ENCODE measurements around the gene DNM3. TPM values are rescaled to one million over a fixed set of nuclear protein-coding genes. Genes with fewer than 3 reads are reported as not detected.

Gene DNM3
- total and polyA plus RNA-seq, 10 of the 15 experiments (the other 5 are each of a cell fraction or from before 2014, with no cell fraction given): 0.03 to 1.5 (median 0.08) TPM; not detected in 3

GRCh38 chr1:172352435-172352834, 511.1 kb downstream of the DNM3 start:
- no peaks in the 10 kb centered on the region for H3K79me2 ChIP-seq (ENCODE audit: control insufficient read depth, insufficient read depth, low read length)
- BruUV-seq (replicated peaks): no TSS peak
- no peaks in the 10 kb centered on the region for H3K36me3 ChIP-seq (ENCODE audit: control insufficient read depth in 2 of 2, insufficient read depth in 2 of 2, low read length in 1 of 2)
- in situ Hi-C loops (cut with MboI) (no loop called here), intact Hi-C loops (cut with micrococcal nuclease; ENCODE audit: unreplicated experiment) (loop anchor here (10.0 kb wide), 1 partner anchor 748 kb away; no protein-coding TSS in a partner anchor)
- peaks cover 13% of the 10 kb centered on the region for H3K9me3 ChIP-seq (replicated peaks; ENCODE audit: control insufficient read depth, insufficient read depth, low read length)
- ChIA-PET POLR2A (interaction anchor here (1.2 to 4.8 kb wide), 3 partner anchors 9 to 40 kb away, joined by 3 to 36 read pairs (median 3); no protein-coding TSS in a partner anchor), SMC1A (ENCODE audit: uncharacterized antibody, unreplicated experiment) (interaction anchor here (1.0 to 15.3 kb wide), 10 partner anchors 8 to 262 kb away, joined by 3 to 489 read pairs (median 8); no protein-coding TSS in a partner anchor), RAD21 (ENCODE audit: unreplicated experiment) (interaction anchor here (1.0 to 13.2 kb wide), 5 partner anchors 11 to 171 kb away, joined by 3 to 407 read pairs (median 7); no protein-coding TSS in a partner anchor), CTCF (interaction anchor here (1.3 to 1.7 kb wide), 2 partner anchors 17 to 48 kb away, joined by 5 to 10 read pairs; no protein-coding TSS in a partner anchor)
- no peak overlapping the region for H3K27ac ChIP-seq (ENCODE audit: control insufficient read depth, insufficient read depth)
- peaks cover 10% of the 10 kb centered on the region for H3K4me1 ChIP-seq (ENCODE audit: control insufficient read depth, insufficient read depth, low read length)
- no peaks in the 10 kb centered on the region for H4K20me1 ChIP-seq (ENCODE audit: control insufficient read depth, insufficient read depth)
- H3K4me3 ChIP-seq: no peak overlapping the region
- peak; percentile 16; the same call in 1 of the 3 replicates for ATAC-seq
- no peaks in the 10 kb centered on the region for H3K27me3 ChIP-seq (replicated peaks in 1 of 2; ENCODE audit: control insufficient read depth in 2 of 2, insufficient read depth in 2 of 2, low read length in 1 of 2)
- no peak overlapping the region for H3K4me2 ChIP-seq (ENCODE audit: control insufficient read depth, insufficient read depth)
- no peak overlapping the region for H2AFZ ChIP-seq (ENCODE audit: control insufficient read depth, low read depth, low read length)
- TF ChIP-seq LARP7 (IDR thresholded peaks at IDR 0.05): no peak
- no peak for TF ChIP-seq SRF (IDR thresholded peaks at IDR 0.05; ENCODE audit: low read depth in 2 of 2, low read length in 2 of 2)
- TF ChIP-seq, protein P1, sequence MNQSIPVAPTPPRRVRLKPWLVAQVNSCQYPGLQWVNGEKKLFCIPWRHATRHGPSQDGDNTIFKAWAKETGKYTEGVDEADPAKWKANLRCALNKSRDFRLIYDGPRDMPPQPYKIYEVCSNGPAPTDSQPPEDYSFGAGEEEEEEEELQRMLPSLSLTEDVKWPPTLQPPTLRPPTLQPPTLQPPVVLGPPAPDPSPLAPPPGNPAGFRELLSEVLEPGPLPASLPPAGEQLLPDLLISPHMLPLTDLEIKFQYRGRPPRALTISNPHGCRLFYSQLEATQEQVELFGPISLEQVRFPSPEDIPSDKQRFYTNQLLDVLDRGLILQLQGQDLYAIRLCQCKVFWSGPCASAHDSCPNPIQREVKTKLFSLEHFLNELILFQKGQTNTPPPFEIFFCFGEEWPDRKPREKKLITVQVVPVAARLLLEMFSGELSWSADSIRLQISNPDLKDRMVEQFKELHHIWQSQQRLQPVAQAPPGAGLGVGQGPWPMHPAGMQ (IDR thresholded peaks at IDR 0.05; ENCODE audit: borderline replicate concordance): no peak
- no peak for TF ChIP-seq ASH2L (IDR thresholded peaks at IDR 0.05; ENCODE audit: borderline replicate concordance, low read depth)
- TF ChIP-seq ZNF24 (IDR thresholded peaks at IDR 0.05): no peak
- TF ChIP-seq GABPA (IDR thresholded peaks at IDR 0.05; ENCODE audit: low read depth): no peak
- TF ChIP-seq HCFC1 (IDR thresholded peaks at IDR 0.05; ENCODE audit: low read length): no peak
- TF ChIP-seq BCLAF1 (IDR thresholded peaks at IDR 0.05): no peak
- TF ChIP-seq ESRRA (IDR thresholded peaks at IDR 0.05; ENCODE audit: low read length): no peak
- FAIRE-seq: no peak
- WGBS (ENCODE audit: insufficient coverage, insufficient replicate concordance, low lambda C conversion rate, missing lambda C conversion rate): 31% methylated on average over 1 of the region's 1 CpG
- no peak overlapping the region for H3K9ac ChIP-seq (ENCODE audit: control insufficient read depth, insufficient read depth, low read length)
- DNase-seq (ENCODE audit: low read depth, low spot score): no peak

Measured in GM12878 (cell line).